NOMO-1 treated with dmso at 0.1 percent for 144 hours (cell line): ENCODE measurements around the gene BAHCC1.

Source experiments
- DNase-seq: peaks from one replicate; lab custom pipeline; 2025; ENCODE audit not compliant: unreplicated experiment; lab: John Stamatoyannopoulos, UW

The BAHCC1 gene

GRCh38 chr17:81511804-81512561 lies 116.7 kb downstream of the BAHCC1 start:
- no peak for DNase-seq

GRCh38 chr17:81512562-81513371 lies 117.5 kb downstream of the BAHCC1 start, which contains the start of gene ACTG1:
Gene ACTG1, minus strand, starts transcription at chr17:81512799. Its CDS starts 445 bp downstream, at chr17:81512354.
- DNase-seq: peak; percentile 88

- peak; percentile 37 for DNase-seq
These were observed 118.1 kb downstream of the BAHCC1 start for GRCh38 chr17:81513372-81513752.

GRCh38 chr17:81513753-81514488 lies 118.7 kb downstream of the BAHCC1 start:
- no peak for DNase-seq

- no peak for DNase-seq
These were observed 119.2 kb downstream of the BAHCC1 start for GRCh38 chr17:81514489-81514738.

- peak; percentile 69 for DNase-seq
These were observed 119.7 kb downstream of the BAHCC1 start for GRCh38 chr17:81514739-81515529.

- no peak for DNase-seq
These were observed 120.3 kb downstream of the BAHCC1 start for GRCh38 chr17:81515530-81516041.
